Erythroblast (primary cell): Measurements from ENCODE around the gene DBX1.

Source experiments
- GATA1 ChIP-seq: IDR thresholded peaks from 2 replicates; pipeline ENCODE4 v1.6.1; 2011; ENCODE audit warnings: low read depth, mild to moderate bottlenecking, control low read depth, low read length, moderate library complexity
- POLR2A ChIP-seq: IDR thresholded peaks from 2 replicates; pipeline ENCODE4 v1.6.1; 2011; ENCODE audit warnings: mild to moderate bottlenecking, low read length

DNA sequence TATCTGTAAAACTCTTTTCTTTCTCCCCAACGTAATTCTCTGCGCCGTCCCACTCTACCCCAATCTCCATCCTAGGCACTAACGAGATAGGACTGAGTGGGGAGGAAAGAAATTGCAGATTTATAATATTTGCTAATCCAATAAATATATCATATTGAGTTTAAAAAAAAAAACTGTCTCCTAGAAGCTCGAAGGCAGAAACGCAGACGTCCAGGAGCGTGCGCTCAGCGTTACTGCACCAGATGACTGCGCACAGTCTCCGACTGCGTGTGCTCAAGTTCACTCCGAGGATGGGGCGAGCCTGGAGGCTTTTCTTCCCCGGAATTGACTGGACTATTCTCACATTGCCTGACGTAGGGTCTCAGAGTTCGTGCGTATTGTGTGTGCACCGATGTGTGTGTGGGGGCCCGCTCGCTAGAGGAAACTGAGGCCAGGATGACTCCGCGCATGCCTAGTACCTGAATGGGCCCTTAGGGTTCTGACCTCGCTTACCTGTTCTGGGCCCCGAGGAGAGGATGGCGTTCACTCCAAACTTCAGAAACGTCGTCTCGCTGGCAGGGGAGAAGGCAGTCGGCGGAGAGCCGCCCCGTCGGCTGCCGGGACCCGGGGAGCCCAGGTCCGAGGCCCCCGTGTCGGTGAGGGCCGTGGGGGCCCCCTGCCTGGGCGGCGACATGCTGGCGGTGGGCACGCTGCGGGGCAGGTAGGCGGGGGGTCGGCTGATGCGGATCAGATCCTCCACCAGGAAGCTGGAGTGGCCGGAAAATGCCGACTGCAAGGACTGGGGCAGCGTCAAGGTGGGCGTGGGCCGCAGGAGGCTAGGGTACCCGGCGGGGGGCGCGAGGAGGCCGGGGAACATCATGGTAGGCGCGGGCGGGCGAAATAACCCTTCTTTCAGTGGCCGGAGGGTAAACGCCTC is 551 bp downstream of the DBX1 start:
- TF ChIP-seq POLR2A (no peak), GATA1 (no peak)
